CD8-positive, alpha-beta T cell (primary cell): ENCODE data around the gene HPN. TPM values are rescaled to one million over a fixed set of nuclear protein-coding genes. Genes with fewer than 3 reads are reported as not detected.

ENCODE experiments used
- total RNA-seq, 46 experiments: library from RNA in 2 of 46; stranded (reverse) in 2 of 46; gene quantifications; one replicate each; pipeline ENCODE4 v1.2.3 and lab custom pipeline; 2021 to 2026

The HPN gene
- total RNA-seq, 2 experiments from 2014 or later: not detected

Other genes with a start within 250 kb of the HPN start
- 1 to 10 TPM; 1.4 to 1.5 TPM for gene ZNF30, start 114.8 kb upstream of the HPN start, total RNA-seq
- gene ZNF792, start 77.5 kb upstream of the HPN start, total RNA-seq: 1 to 10 TPM; 5.0 to 5.7 TPM
- gene GRAMD1A, start 41.4 kb upstream of the HPN start, total RNA-seq: 100 to 1,000 TPM; 207 to 221 TPM
- 1 to 10 TPM; 1.9 to 2.3 TPM for gene SCN1B, start 11.3 kb upstream of the HPN start, total RNA-seq
- gene FXYD3, start 74.1 kb downstream of the HPN start, total RNA-seq: not detected
- under 1 TPM; 0.72 to 0.90 TPM for gene LGI4, start 93.3 kb downstream of the HPN start, total RNA-seq
- 1 to 10 TPM; 1.2 to 2.4 TPM for gene FXYD1, start 97.1 kb downstream of the HPN start, total RNA-seq
- 10 to 100 TPM; 12.1 to 13.5 TPM for gene FXYD7, start 101.5 kb downstream of the HPN start, total RNA-seq
- gene FXYD5, start 113.0 kb downstream of the HPN start, total RNA-seq: 100 to 1,000 TPM; 426 to 440 TPM
- gene FAM187B, start 187.0 kb downstream of the HPN start, total RNA-seq: not detected
- gene LSR, start 207.3 kb downstream of the HPN start, total RNA-seq: 10 to 100 TPM; 97.9 to 99.5 TPM
- gene USF2, start 227.2 kb downstream of the HPN start, total RNA-seq: 100 to 1,000 TPM; 252 to 268 TPM
- under 1 TPM; 0.72 to 0.87 TPM for gene HAMP, start 240.8 kb downstream of the HPN start, total RNA-seq